GM12878 (cell line): ENCODE data around the gene ZNF627.
"Not testable (repeated sequence)": the region's sequence is repeated elsewhere in the genome, so short reads cannot be mapped to it uniquely, and the experiment has no call there.

Source experiments
- ATF7 ChIP-seq: fragments of 450-650 bp; IDR thresholded peaks from 2 replicates; pipeline ENCODE4 v1.6.1; 2016; ENCODE audit warnings: low read depth, mild to moderate bottlenecking
- BACH1 ChIP-seq: fragments of 450-650 bp; IDR thresholded peaks from 2 replicates; pipeline ENCODE4 v1.6.1; 2017; ENCODE audit warnings: mild to moderate bottlenecking, borderline replicate concordance
- EP300 ChIP-seq, 2 experiments: fragments of 150-350 bp in 1 of 2; IDR thresholded peaks; 2 replicates each; pipeline ENCODE4 v1.6.1; 2011 to 2012; ENCODE audit warnings: low read depth in 2 of 2, low read length in 2 of 2, borderline replicate concordance in 1 of 2, improper control_type of control experiment in 1 of 2, inconsistent platforms in 1 of 2; ENCODE audit not compliant: control insufficient read depth in 1 of 2
- EZH2 ChIP-seq: IDR thresholded peaks from 2 replicates; pipeline ENCODE4 v1.6.1; 2012; ENCODE audit warnings: low read depth, mild to moderate bottlenecking, control low read depth, inconsistent platforms, low read length, borderline replicate concordance; ENCODE audit not compliant: control insufficient read depth
- GABPA ChIP-seq: IDR thresholded peaks from 2 replicates; pipeline ENCODE4 v1.6.1; 2014; ENCODE audit warnings: antibody characterized with exemption, low read depth, mild to moderate bottlenecking, inconsistent platforms
- NFIC ChIP-seq: IDR thresholded peaks from 2 replicates; pipeline ENCODE4 v1.6.1; 2012; ENCODE audit warnings: low read depth, mild to moderate bottlenecking, inconsistent platforms, low read length, moderate library complexity
- PAX8 ChIP-seq: fragments of 450-650 bp; IDR thresholded peaks from 2 replicates; pipeline ENCODE4 v1.6.1; 2017; ENCODE audit warnings: mild to moderate bottlenecking, moderate library complexity
- RAD21 ChIP-seq: IDR thresholded peaks from 2 replicates; pipeline ENCODE4 v1.6.1; 2011; ENCODE audit warnings: mild to moderate bottlenecking, low read depth, low read length, moderate library complexity; ENCODE audit not compliant: insufficient read depth
- TAF1 ChIP-seq: IDR thresholded peaks from 2 replicates; pipeline ENCODE4 v1.6.1; 2011; ENCODE audit warnings: mild to moderate bottlenecking, low read depth, low read length, borderline replicate concordance
- TCF3 ChIP-seq: IDR thresholded peaks from 2 replicates; pipeline ENCODE4 v1.6.1; 2012; ENCODE audit warnings: low read depth, mild to moderate bottlenecking, low read length, borderline replicate concordance; ENCODE audit not compliant: insufficient read depth
- USF2 ChIP-seq: IDR thresholded peaks from 2 replicates; pipeline ENCODE4 v1.6.1; 2011; ENCODE audit warnings: low read depth, low read length, improper control_type of control experiment, borderline replicate concordance
- ZBTB40 ChIP-seq: fragments of 450-650 bp; IDR thresholded peaks from 2 replicates; pipeline ENCODE4 v1.6.1; 2016; ENCODE audit warnings: mild to moderate bottlenecking, moderate library complexity, borderline replicate concordance
- TF ChIP-seq, protein P1 (sequence below), 3 experiments: IDR thresholded peaks in 2 of 3; conservative IDR thresholded peaks in 1 of 3; 2 replicates each; pipeline ENCODE4 v1.5.1; 2011; ENCODE audit warnings: low read depth in 3 of 3, low read length in 3 of 3, mild to moderate bottlenecking in 3 of 3, control low read depth in 2 of 3, moderate library complexity in 2 of 3, inconsistent platforms in 1 of 3, mixed read lengths in 1 of 3; ENCODE audit not compliant: control insufficient read depth in 2 of 3, insufficient read depth in 1 of 3; ENCODE audit errors: extremely low read depth in 1 of 3
- TF ChIP-seq, protein P2 (sequence below): IDR thresholded peaks from 2 replicates; pipeline ENCODE4 v1.6.1; 2012; ENCODE audit warnings: low read depth, low read length, improper control_type of control experiment

GRCh38 chr19:11599704-11600103 lies 2.4 kb downstream of the ZNF627 start:
- TF ChIP-seq ATF7; TAF1; BACH1; EP300 (IDR thresholded peaks at IDR 0.05; ENCODE audit: borderline replicate concordance in 1 of 2, control insufficient read depth in 1 of 2, low read depth in 2 of 2, low read length in 2 of 2); ZBTB40; GABPA; EZH2; TCF3; RAD21; NFIC; USF2; PAX8: not testable (repeated sequence)
- TF ChIP-seq, protein P1, sequence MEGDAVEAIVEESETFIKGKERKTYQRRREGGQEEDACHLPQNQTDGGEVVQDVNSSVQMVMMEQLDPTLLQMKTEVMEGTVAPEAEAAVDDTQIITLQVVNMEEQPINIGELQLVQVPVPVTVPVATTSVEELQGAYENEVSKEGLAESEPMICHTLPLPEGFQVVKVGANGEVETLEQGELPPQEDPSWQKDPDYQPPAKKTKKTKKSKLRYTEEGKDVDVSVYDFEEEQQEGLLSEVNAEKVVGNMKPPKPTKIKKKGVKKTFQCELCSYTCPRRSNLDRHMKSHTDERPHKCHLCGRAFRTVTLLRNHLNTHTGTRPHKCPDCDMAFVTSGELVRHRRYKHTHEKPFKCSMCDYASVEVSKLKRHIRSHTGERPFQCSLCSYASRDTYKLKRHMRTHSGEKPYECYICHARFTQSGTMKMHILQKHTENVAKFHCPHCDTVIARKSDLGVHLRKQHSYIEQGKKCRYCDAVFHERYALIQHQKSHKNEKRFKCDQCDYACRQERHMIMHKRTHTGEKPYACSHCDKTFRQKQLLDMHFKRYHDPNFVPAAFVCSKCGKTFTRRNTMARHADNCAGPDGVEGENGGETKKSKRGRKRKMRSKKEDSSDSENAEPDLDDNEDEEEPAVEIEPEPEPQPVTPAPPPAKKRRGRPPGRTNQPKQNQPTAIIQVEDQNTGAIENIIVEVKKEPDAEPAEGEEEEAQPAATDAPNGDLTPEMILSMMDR (IDR thresholded peaks at IDR 0.05 in 2 of 3, conservative IDR thresholded peaks at IDR 0.05 in 1 of 3; ENCODE audit: control insufficient read depth in 2 of 3, extremely low read depth in 1 of 3, insufficient read depth in 1 of 3, low read depth in 3 of 3, low read length in 3 of 3), result not testable (repeated sequence)
- TF ChIP-seq, protein P2, sequence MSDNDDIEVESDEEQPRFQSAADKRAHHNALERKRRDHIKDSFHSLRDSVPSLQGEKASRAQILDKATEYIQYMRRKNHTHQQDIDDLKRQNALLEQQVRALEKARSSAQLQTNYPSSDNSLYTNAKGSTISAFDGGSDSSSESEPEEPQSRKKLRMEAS, result not testable (repeated sequence)
